ENCODE data around the gene ZNF135. TPM values are rescaled to one million over a fixed set of nuclear protein-coding genes. Genes with fewer than 3 reads are reported as not detected.

The ZNF135 gene
- total RNA-seq, result under 1 TPM; 0.16 to 0.57 TPM
- 0.35 to 0.53 reads per million in 2 donors for total RNA-seq

DNA sequence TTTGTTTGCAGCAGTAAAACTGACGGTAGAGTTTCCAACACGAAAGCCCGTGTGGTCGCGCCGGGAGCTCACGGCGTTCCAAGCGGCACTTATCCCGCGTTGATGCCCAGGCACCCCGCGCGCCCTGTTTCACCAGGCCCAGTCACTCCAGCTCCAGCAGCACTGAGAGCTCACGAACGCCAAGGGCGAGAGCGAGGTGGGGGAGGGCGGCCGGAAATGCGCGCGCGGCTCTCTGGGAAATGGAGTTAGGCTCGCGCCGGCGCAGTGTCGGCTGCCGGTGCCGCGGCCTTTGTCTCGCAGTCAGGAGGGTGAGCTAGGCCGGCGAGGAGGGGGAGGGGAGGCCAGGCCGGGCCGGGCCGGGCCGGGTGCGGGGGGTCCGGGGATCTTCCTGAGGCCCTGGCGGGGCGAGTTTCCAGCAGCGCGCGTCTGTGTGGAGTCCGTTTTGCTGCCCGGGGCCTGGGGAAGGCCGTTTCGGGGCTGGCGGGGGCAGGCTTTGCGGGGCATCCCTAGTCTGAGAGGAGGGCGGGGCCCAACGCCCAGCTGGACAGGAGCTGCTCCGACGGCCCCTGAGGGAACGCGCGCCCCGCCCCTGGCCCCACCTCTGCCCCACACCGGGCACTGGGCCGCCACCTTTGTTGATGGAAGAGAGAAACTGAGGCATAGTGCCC, at the start of gene ZNF135:
Gene ZNF135, plus strand, starts transcription at position 280 of the 668 bp plus-strand sequence. CDS start 721 bp downstream, outside the sequence.
- peak within 1 kb of the TSS; percentile 73 for H3K4me3 Mint-ChIP-seq
- DNase-seq, result peak in 2 of 3 donors; percentile 11 to 16
- H3K9me3 ChIP-seq (ENCODE audit: control insufficient read depth, low read length, poor library complexity, severe bottlenecking), result peaks cover 4% of the 10 kb centered on the region
- no peaks in the 10 kb centered on the region for H3K27me3 Mint-ChIP-seq
- H3K4me1 Mint-ChIP-seq, result no peaks in the 10 kb centered on the region
- peak; percentile 83 for ATAC-seq
- H3K27ac Mint-ChIP-seq, result peak within 1 kb of the TSS; percentile 39
- H3K36me3 Mint-ChIP-seq (ENCODE audit: low read depth), result peaks cover 7% of the 10 kb centered on the region

DNA sequence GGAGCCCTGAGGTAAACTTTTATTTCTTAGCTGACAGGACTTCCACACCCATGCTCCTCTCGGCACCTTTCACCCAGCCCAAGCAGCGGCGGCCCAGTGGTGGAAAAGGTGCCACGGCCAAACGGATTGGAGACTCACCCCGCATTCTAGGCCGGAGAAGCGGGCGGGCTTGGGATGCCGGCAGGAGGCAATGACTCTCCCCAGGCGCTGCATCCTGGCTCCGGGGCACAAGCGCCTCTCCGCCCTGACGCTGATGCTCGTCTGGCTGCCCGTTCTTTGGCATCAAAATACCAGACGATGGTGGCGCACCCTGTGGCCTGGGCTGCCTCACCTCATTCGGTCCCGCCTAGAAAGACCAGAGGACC, 49.8 kb upstream of the ZNF135 start:
- Mint-ChIP-seq H3K36me3 (ENCODE audit: low read depth) (peaks cover 2% of the 10 kb centered on the region), H3K27ac (no peak overlapping the region)
- ATAC-seq, result no peak

DNA sequence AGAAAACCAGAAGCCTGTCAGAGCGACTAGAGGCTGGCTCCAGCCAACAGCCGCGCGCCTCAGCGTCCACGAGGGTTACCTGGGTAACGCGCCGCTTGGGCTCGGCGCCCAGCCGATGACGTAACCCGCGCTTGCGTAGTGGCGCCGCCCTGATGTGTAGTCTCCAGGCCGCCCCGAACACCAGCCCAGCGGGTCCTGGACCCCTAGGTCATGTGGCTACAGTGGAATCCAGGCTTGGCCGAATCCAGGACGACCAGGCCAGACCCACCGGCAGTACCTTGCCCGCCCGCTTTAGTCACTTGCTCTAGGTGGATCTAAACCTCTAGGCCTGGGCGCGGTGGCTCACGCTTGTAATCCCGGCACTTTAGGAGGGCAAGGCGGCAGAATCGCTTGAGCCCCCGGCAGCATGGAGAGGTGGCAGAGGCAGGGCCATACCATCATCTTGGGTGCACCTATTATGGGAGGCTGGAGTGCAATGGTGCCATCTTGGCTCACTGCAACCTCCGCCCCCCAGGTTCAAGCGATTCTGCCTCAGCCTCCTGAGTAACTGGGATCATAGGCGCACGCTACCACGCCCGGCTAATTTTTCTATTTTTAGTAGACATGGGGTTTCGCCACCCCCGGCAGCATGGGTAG, 49.3 kb upstream of the ZNF135 start:
- Mint-ChIP-seq H3K4me3 (peak overlapping the region; percentile 62), H3K36me3 (ENCODE audit: low read depth) (no peaks in the 10 kb centered on the region), H3K27ac (no peak overlapping the region), H3K27me3 (no peaks in the 10 kb centered on the region), H3K4me1 (no peaks in the 10 kb centered on the region)
- H3K9me3 ChIP-seq (ENCODE audit: control insufficient read depth, low read length, poor library complexity, severe bottlenecking), result peaks cover 12% of the 10 kb centered on the region
- ATAC-seq (peak; percentile 89), DNase-seq (peak in 1 of 3 donors; percentile 54)

More for the DNA sequence above, 49.8 kb upstream of the ZNF135 start:
- no peaks in the 10 kb centered on the region for H3K27me3 Mint-ChIP-seq
- H3K9me3 ChIP-seq (ENCODE audit: control insufficient read depth, low read length, poor library complexity, severe bottlenecking), result peaks cover 17% of the 10 kb centered on the region
- H3K4me3 Mint-ChIP-seq, result peak overlapping the region; percentile 19
- H3K4me1 Mint-ChIP-seq, result no peaks in the 10 kb centered on the region
- DNase-seq, result no peak

DNA sequence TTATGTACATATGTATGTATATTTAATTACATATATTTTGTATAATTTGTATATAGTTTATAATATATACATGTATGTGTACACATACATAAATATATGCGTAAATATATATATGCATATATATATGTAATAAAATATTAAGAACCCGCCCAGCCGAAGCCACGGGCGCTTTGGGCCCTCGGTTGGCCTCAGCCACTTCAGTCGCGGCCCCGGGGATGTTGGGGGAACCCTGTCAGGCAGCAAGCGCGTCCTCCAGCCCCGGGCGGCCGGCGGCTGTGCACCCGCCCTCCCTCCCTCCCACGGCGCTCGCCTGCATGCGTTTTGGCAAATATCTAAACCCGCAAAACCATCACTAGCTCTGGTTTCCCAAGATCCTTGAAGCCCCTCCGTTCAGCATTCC, 48.6 kb upstream of the ZNF135 start:
- H3K9me3 ChIP-seq (ENCODE audit: control insufficient read depth, low read length, poor library complexity, severe bottlenecking), result peaks cover 11% of the 10 kb centered on the region
- H3K4me3 Mint-ChIP-seq, result no peak overlapping the region
- DNase-seq, result no peak

DNA sequence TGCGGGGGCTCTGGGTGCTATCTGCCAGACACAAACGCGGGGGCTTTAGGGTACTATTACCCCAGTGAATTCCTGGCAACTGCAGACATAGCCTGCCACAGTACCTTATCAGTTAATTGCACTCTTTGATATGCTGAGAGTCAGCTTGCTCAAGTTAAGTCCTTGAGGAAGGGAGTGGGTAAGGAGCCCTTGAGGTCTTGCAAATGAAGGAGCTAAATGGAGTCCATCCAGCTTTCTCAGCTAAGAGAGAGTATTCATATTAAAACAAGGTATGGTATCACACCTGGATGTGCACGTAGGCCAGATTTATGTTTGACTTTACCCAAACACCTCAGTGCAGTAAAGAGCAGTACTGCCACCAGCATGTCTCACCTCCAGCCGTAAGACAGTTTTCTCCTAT, 44.9 kb upstream of the ZNF135 start:
- H3K4me3 Mint-ChIP-seq, result no peak overlapping the region
- peaks cover 5% of the 10 kb centered on the region for H3K9me3 ChIP-seq (ENCODE audit: control insufficient read depth, low read length, poor library complexity, severe bottlenecking)
- DNase-seq, result no peak
- H3K4me1 Mint-ChIP-seq, result no peaks in the 10 kb centered on the region
- ATAC-seq, result no peak
- H3K27ac Mint-ChIP-seq, result no peak overlapping the region
- H3K36me3 Mint-ChIP-seq (ENCODE audit: low read depth), result no peaks in the 10 kb centered on the region
- H3K27me3 Mint-ChIP-seq, result no peaks in the 10 kb centered on the region

More for the DNA sequence above, 48.6 kb upstream of the ZNF135 start:
- no peaks in the 10 kb centered on the region for H3K36me3 Mint-ChIP-seq (ENCODE audit: low read depth)
- no peaks in the 10 kb centered on the region for H3K4me1 Mint-ChIP-seq
- no peak for ATAC-seq
- no peak overlapping the region for H3K27ac Mint-ChIP-seq
- H3K27me3 Mint-ChIP-seq, result no peaks in the 10 kb centered on the region

DNA sequence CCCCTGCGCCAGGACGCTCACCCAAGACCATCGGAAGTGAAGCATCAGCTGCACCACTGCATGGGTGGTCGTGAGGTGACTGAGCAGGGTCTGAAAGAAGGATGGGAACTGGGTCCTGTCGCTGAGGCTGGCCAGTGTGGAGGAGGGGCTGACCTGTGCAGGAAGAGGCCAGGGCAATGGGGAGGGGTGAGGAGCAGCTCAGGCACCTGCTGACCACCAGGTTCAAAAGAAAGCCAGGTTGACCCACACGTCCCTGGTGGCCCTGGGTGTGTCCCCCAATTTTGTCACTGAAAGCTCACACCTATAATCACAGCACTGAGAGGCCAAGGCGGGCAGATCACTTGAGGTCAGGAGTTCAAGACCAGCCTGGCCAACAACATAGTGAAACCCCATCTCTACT, 39.0 kb upstream of the ZNF135 start:
- no peaks in the 10 kb centered on the region for H3K27me3 Mint-ChIP-seq
- no peaks in the 10 kb centered on the region for H3K9me3 ChIP-seq (ENCODE audit: control insufficient read depth, low read length, poor library complexity, severe bottlenecking)
- DNase-seq, result no peak

DNA sequence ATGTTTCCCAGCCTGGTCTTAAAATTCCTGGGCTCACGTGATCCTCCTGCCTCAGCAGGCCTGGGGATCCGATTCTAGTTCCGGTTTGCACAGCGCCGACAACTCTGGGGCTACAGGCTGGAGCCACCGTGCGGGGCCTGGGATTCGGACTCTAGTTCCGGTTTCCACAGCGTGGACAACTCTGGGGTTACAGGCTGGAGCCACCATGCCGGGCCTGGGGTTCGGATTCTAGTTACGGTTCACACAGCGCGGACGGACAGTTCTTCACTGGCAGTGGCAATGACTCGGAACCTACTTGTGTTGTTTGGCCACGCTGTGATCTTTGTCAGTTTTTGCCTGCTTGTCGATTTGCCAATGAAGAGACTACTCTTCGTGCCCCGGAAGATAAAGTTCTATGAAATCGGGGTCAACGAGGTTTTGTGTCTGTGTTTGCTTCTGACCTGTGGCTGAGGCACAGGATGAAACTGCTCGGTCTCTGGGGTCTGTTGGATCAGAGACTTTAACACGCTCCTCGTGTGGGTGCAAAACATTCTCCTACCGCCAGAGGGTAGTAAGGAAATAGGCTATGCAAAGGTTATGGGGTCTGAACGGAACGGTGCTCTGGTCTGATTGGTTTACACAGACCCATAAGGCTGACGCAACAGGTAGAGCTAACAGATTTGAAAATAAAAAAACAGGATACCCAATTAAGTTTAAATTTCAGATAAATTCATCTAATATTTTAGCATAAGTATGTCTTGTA, 37.4 kb upstream of the ZNF135 start:
- H3K4me1 Mint-ChIP-seq, result no peaks in the 10 kb centered on the region
- DNase-seq (no peak), ATAC-seq (peak; percentile 71)
- H3K36me3 Mint-ChIP-seq (ENCODE audit: low read depth), result no peaks in the 10 kb centered on the region
- H3K27me3 Mint-ChIP-seq, result no peaks in the 10 kb centered on the region
- H3K9me3 ChIP-seq (ENCODE audit: control insufficient read depth, low read length, poor library complexity, severe bottlenecking), result no peaks in the 10 kb centered on the region
- H3K4me3 Mint-ChIP-seq, result no peak overlapping the region
- H3K27ac Mint-ChIP-seq, result no peak overlapping the region

More for the DNA sequence above, 39.0 kb upstream of the ZNF135 start:
- Mint-ChIP-seq H3K4me3 (no peak overlapping the region), H3K4me1 (no peaks in the 10 kb centered on the region), H3K36me3 (ENCODE audit: low read depth) (no peaks in the 10 kb centered on the region), H3K27ac (no peak overlapping the region)
- ATAC-seq, result no peak

DNA sequence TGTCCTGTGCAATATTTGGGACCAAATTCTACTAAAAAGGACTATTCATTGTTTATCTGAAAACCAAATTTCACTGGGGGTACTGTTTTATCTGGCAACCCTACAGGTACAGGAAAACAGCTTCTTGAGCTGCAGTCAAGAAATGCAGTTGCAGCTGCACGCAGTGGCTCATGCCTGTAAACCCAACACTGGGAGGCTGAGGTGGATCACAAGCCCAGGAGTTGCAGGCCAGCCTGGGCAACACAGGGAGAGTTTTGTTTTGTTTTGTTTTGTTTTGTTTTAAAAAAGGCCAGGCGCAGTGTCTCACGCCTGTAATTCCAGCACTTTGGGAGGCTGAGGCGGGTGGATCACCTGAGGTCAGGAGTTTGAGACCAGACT, 36.8 kb upstream of the ZNF135 start:
- Mint-ChIP-seq H3K36me3 (ENCODE audit: low read depth) (no peaks in the 10 kb centered on the region), H3K27me3 (no peaks in the 10 kb centered on the region), H3K27ac (no peak overlapping the region), H3K4me3 (no peak overlapping the region), H3K4me1 (no peaks in the 10 kb centered on the region)
- no peaks in the 10 kb centered on the region for H3K9me3 ChIP-seq (ENCODE audit: control insufficient read depth, low read length, poor library complexity, severe bottlenecking)
- DNase-seq, result no peak
- no peak for ATAC-seq

DNA sequence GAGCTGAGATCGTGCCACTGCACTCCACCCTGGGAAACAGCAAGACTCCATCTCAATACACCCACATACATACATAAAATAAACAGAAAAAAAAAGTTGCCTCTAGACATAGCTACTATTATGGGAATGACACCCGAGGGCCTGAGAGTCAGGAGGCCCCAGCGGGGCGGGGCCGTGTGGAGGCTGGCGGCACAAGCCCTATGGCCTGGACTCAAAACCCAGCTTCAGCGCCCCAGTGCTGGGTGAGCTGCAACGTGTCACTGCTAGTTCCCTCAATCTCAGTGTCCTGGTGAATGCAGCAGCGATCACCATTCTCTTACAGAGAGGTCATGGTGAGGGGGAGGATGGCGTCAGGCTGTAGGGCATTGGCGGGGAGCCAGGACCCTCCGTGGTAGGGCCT, 34.4 kb upstream of the ZNF135 start:
- H3K27me3 Mint-ChIP-seq, result no peaks in the 10 kb centered on the region
- H3K36me3 Mint-ChIP-seq (ENCODE audit: low read depth), result peaks cover 2% of the 10 kb centered on the region
- no peak overlapping the region for H3K4me3 Mint-ChIP-seq
- no peaks in the 10 kb centered on the region for H3K9me3 ChIP-seq (ENCODE audit: control insufficient read depth, low read length, poor library complexity, severe bottlenecking)
- no peak overlapping the region for H3K27ac Mint-ChIP-seq
- no peak for ATAC-seq
- no peak for DNase-seq
- no peaks in the 10 kb centered on the region for H3K4me1 Mint-ChIP-seq

DNA sequence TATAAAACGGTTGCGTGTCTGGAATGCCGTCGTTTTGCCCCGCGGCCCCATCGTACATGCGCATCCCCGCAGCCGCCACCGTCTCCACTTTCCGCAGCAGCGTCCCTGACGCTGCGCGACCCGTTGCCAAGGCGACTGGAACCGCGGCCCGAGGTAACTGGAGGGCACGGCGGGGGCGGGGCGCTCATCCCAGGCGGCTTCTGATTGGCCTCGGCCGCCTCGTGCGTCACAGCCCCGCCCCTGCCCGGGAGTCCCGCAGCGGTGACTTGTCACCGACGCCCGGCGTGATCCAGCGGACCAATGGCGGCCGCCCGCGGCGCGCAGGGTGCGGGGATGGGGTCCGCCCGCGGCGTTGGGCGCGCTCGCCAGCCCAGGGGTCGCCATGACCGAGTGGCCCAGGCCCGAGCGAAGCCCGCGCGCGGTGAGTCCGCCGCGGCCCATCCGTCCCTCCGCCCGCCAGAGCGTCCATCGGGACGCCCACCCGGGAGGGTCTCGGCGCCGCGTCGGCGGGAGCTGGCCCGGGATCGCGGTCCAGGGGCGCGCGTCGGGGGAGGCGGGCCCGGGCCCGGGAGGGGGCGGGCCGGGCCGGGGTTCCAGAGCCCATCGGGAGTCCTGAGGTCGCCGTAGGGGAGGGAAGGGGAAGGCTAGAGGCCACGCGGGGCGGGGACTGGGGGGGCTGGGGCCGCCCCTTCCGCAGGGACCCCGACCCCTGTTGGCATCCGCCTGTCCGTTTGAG, 25.2 kb upstream of the ZNF135 start, which contains the start of gene ZSCAN1:
Gene ZSCAN1, plus strand, starts transcription at position 285 of the 736 bp plus-strand sequence. CDS start 3,812 bp downstream, outside the sequence.
- no peak for DNase-seq
- no peaks in the 10 kb centered on the region for H3K4me1 Mint-ChIP-seq
- H3K9me3 ChIP-seq (ENCODE audit: control insufficient read depth, low read length, poor library complexity, severe bottlenecking), result peaks cover 5% of the 10 kb centered on the region
- no peaks in the 10 kb centered on the region for H3K27me3 Mint-ChIP-seq
- ATAC-seq, result peak; percentile 48
- peaks cover 4% of the 10 kb centered on the region for H3K36me3 Mint-ChIP-seq (ENCODE audit: low read depth)
- no peak within 1 kb of the TSS for H3K27ac Mint-ChIP-seq
- H3K4me3 Mint-ChIP-seq, result no peak within 1 kb of the TSS

DNA sequence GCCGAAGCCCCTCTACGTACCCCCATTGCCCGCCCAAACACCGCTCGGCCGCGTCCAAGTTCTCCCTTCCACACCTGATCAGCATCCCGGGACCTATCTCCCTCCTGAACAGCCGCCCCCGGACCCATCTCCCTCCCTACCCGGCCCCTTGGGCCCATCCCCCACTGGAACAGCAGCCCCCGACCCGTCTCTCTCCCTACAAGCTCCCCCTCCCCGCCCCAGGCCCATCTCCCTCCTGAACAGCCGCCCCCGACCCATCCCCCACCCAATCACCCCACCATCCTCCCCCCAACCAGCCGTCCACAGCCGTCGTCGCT, 24.6 kb upstream of the ZNF135 start:
- no peak overlapping the region for H3K4me3 Mint-ChIP-seq
- ATAC-seq (no peak), DNase-seq (no peak)
- H3K4me1 Mint-ChIP-seq, result no peaks in the 10 kb centered on the region
- peaks cover 5% of the 10 kb centered on the region for H3K9me3 ChIP-seq (ENCODE audit: control insufficient read depth, low read length, poor library complexity, severe bottlenecking)
- peaks cover 4% of the 10 kb centered on the region for H3K36me3 Mint-ChIP-seq (ENCODE audit: low read depth)
- H3K27me3 Mint-ChIP-seq, result no peaks in the 10 kb centered on the region
- H3K27ac Mint-ChIP-seq, result no peak overlapping the region

DNA sequence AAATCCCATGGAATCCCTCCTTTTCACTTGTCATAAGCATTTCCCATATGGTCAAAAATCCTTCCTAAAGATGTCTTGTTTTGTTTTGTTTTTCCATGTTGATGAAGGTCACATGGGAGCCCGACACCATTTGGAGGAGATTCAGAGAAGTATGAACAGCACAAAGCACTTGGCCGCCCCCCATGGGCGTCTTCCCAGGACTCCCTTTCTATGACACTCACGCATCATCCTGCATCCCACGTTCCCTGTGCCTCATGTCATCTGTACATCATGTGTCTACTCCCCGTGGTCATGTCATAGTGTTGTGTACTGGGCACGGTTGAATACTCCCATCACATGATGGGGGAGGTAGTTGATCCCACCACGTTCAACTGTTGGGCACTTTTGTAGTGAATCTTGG, 23.2 kb upstream of the ZNF135 start:
- Mint-ChIP-seq H3K27ac (no peak overlapping the region), H3K4me1 (no peaks in the 10 kb centered on the region), H3K36me3 (ENCODE audit: low read depth) (peaks cover 4% of the 10 kb centered on the region), H3K4me3 (no peak overlapping the region), H3K27me3 (no peaks in the 10 kb centered on the region)
- ATAC-seq, result no peak
- DNase-seq, result no peak
- H3K9me3 ChIP-seq (ENCODE audit: control insufficient read depth, low read length, poor library complexity, severe bottlenecking), result peaks cover 8% of the 10 kb centered on the region

Measured in T-helper 17 cell (primary cell).